GM12865 (cell line): Measurements from ENCODE around the gene FXYD2.

Source experiments
- DNase-seq: peaks from one replicate; pipeline ENCODE4 v3.0.0; 2010; ENCODE audit warnings: low read depth
- H3K4me3 ChIP-seq: 2 replicates; pipeline ENCODE4 v1.5.1; 2011; ENCODE audit warnings: mild to moderate bottlenecking, low read depth, low read length, control low read depth
- CTCF ChIP-seq: IDR thresholded peaks from 2 replicates; pipeline ENCODE4 v1.5.1; 2011; ENCODE audit warnings: low read length, control low read depth, low read depth, inconsistent platforms; ENCODE audit not compliant: insufficient read depth; ENCODE audit errors: missing control alignments

The FXYD2 gene

GRCh38 chr11:117774553-117774952 is 50.0 kb downstream of the FXYD2 start:
- DNase-seq: no peak
- no peak for TF ChIP-seq CTCF
- H3K4me3 ChIP-seq: no peak overlapping the region

DNA sequence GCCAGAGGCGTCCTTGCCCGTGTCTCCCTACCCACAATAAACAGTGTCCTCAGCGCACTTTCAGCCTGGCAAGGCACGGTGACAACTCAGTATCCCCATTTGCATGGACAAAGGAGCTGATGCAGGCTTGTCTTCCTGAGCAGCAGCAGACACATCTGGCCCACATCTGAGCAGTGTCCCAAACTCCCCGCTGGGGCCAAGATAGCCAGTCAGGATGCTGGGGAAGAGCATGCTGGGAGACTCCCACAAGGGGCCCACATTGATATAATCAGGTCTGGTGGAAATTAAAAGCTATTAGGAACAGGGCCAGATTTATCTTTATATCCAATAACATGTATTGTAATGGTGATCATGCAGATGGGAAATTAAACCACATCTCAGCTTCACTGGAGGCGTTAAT is 52.2 kb downstream of the FXYD2 start:
- TF ChIP-seq CTCF: no peak
- H3K4me3 ChIP-seq: no peak overlapping the region
- no peak for DNase-seq

- no peak for TF ChIP-seq CTCF
- no peak overlapping the region for H3K4me3 ChIP-seq
- DNase-seq: no peak
These were observed 52.7 kb downstream of the FXYD2 start for GRCh38 chr11:117771841-117772240.

- no peak for TF ChIP-seq CTCF
- H3K4me3 ChIP-seq: no peak overlapping the region
- no peak for DNase-seq
These were observed 53.3 kb downstream of the FXYD2 start for GRCh38 chr11:117771197-117771596.

- TF ChIP-seq CTCF: no peak
- no peak for DNase-seq
- H3K4me3 ChIP-seq: no peak overlapping the region
These were observed 54.5 kb downstream of the FXYD2 start for GRCh38 chr11:117770061-117770460.
